GM21423 (cell line): ENCODE measurements around the gene SPACA6.
"Not testable (repeated sequence)": the region's sequence is repeated elsewhere in the genome, so short reads cannot be mapped to it uniquely, and the experiment has no call there.

Experiments
- ATAC-seq: cut with Tn5 transposase; IDR thresholded peaks from one replicate; pipeline ENCODE4 v1.9.1; 2021; ENCODE audit warnings: mild to moderate bottlenecking, moderate library complexity; ENCODE audit not compliant: unreplicated experiment

The SPACA6 gene

DNA sequence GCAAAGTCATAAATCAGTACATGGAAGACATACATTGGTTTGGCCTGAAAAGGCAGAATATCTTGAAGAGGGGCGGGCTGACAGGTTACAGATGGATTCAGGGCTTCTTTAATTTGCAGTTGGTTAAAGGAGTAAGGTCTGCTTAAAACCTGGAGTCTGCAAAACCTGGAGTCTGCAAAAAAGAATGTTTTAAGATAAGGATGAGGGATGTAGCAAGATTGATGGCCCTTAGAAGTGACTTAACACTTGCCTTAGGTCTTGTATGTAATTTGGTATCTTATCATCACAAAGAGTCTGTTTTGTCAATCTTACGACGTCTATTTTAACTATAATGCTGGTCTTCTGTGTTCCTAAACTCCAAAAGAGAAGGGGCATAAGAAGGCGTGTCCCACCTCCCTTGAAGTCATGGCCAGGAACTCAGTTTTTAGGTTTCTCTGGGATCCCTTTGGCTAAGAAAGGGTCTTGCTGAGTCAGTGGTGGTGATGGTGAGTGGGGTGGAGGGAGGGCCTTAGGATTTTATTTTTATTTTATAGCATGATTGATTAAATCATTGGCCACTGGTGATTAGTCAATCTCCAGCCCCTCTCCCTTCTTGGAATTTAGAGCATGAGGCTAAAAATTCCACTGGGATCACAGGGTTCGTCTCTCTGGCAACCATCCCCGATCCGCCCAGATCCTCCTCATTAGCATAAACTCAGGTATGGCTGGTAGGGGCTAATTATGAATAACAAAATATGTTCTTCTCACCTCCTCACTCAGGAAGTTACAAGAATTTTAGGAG, 40.8 kb downstream of the SPACA6 start:
- no peak for ATAC-seq

DNA sequence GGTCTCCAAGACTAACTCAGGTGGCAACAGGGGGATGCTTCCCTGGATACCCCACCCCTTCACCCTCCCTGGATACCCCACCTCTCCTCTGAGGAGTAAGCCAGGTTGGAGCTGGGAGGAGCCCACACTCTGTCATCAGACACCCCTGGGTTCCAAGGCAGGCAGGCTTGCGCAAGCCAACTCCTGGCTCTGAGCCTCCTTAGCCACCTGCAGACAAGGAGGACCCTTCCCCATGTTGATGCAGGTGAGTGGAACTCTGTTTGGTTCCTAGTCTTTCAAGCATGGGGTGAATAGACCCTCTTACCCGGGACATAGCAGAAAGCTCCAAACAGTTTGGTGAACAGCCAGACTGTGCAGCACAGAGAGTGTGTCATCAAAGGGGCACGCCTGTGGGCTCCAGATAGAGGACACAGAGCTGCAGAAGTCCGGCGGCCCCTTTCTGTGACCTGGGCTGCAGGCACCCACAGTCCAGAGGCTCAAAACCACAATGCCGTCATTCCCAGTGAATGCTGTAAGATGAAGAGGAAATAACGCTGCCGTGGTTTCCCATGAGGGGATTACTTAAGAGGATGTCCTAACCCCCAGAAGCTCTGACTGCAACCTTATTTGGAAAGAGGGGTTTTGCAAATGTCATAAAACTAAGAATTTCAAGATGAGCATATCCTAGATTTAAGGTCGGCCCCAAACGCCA, 42.8 kb downstream of the SPACA6 start:
- no peak for ATAC-seq

DNA sequence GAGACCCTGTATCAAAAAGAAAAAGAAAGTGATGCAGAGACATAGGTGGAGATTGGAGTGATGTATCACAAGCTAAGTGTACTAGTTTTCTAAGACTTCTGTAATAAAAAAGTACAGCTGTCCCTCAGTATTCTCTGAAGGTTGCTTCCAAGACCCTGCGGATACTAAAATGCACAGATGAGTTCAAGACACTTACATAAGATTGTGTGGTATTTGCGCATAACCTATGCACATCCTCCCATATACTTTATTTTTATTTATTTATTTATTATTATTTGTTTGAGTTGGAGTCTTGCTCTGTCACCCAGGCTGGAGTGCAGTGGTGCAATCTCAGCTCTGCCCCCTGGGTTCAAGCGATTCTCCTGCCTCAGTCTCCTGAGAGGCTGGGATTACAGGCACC, 44.3 kb downstream of the SPACA6 start:
- no peak for ATAC-seq

DNA sequence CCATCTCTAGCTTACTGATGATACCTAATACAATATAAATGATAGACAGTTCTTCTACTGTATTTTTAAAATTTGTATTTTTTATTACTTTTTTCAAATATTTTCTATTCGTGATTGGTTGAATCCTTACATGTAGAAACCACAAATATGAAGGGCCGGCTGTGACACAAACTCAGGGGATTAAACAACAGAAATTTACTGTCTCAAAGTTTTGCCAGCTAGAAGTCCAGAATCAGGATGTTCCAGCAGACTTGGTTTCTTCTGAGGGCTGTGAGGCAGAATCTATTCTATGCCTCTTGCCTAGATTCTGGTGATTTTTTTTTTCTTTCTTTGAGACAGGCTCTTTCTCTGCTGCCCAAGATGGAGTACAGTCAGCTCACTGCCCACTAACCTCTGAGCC, 44.8 kb downstream of the SPACA6 start:
- no peak for ATAC-seq

DNA sequence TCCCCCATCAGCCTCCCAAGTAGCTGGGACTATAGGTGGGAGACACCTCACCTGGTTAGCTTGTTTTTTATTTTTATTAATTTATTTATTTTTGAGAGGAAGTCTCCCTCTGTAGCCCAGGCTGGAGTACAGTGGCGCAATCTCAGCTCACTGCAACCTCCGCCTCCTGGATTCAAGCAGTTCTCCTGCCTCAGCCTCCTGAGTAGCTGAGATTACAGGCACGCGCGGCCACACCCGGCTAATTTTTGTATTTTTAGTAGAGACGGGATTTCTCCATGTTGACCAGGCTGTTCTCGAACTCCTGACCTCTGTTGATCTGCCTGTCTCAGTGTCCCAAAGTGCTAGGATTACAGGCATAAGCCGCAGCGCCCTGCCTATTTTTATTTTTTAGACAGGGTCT, 45.4 kb downstream of the SPACA6 start:
- not testable (repeated sequence) for ATAC-seq

- ATAC-seq, result no peak
Observed at GRCh38 chr19:51739466-51740213, 46.5 kb downstream of the SPACA6 start.

- no peak for ATAC-seq
Observed at GRCh38 chr19:51740356-51740755, 47.2 kb downstream of the SPACA6 start.

DNA sequence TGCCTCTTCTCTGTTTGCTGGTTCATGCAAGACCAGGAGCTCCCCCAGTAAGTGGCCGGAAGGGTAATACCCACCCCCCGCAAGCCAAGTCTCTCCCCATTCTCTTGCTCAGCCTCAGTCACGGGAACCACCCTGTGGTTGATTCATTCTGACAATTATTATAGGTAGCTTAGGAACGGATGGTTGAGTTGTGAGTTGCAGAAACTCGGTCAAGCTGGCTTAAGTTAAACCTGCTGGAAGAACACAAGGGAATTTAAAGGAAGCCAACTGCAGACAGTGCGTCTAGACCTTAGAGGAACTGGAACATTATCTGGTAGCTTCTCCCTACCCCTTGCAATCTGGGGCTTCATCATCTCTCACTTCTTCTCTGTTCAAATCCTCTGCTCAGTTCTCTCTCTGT, 49.7 kb downstream of the SPACA6 start:
- no peak for ATAC-seq

DNA sequence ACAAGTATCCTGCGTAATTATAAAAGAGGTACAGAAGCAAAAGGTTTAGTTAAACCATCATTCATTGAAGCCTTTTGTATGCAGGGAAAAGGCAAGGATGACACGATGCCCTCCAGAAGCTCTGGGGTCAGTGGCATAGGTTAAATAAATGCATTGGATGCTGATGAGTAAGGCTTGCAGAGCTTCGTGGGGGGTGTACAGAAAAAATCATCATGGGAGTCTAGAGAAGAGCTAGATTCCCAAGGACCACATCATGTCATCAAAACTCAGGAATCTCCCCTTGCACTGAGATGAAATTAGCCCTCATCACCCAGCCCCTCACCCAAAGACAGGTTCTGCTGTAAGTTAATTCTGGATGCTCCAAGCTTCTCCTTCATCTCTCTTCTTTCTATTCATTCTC, 50.3 kb downstream of the SPACA6 start:
- ATAC-seq, result no peak

DNA sequence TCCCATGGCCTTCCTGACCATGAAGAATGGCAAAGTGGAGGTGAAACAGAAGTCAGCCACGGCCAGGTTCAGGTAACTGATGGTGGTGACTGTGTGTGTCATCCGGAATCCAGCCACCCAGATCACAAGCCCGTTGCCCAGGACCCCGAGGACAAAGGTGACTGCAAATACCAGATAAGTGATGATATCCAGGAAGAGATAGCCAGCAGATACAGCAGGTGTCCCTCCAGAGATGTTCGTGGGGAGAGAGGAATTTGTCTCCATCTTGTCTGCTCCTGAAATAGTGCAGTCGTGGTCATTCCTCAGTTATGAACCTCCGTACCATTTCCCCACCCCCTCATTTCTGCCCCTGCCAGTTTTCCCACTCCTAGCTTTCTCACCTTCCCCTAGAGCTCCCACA, 53.6 kb downstream of the SPACA6 start:
- ATAC-seq, result no peak

DNA sequence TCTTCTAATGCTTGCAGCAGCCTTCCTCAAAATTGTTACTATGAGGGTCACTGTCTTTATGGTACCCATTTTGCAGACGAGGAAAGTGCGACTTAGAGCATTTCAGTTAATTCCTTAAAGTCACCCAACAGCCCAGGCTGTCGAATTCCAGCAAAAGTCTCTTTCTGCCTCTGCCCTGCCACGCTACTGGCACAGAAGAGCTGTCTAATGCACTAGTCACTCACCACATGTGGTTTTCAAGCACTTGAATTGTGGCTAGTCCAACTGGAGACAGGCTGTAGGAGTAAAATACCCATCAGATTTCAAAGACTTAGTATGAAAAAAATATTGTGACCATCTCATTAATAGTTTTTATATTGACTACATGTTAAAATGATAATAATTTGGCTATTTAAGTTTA, 56.8 kb downstream of the SPACA6 start:
- ATAC-seq, result no peak

DNA sequence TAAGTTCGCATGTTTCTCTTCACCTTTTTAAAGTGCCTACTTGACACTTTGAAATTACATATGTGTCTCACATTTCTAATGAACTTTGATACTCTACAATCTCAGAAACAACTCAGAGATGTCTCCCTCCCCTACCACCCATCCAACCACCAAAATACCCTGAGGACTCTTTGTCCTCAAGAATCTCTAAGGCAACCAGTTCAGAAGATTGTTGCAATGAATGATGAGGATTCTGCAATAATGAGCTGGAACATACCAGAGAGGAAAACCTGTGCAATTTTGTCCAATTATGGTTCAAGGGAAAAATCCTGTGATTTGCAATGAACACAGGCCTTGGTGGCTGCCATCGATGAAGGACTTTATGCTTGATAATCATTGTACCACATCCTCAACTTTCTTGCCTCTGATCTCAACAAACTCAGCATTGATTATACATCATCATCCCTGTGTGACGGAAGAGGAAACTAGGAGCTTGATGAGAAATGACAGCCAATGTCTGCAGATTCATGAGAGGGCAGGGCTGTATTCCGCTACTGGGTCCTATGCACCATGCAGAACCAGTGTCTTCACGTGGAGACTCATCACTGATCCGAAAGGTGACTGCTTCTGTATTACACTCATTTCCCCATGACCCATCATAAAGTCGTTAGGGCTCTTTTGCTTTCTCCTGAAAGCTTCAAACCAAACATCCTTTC, 57.4 kb downstream of the SPACA6 start:
- no peak for ATAC-seq

DNA sequence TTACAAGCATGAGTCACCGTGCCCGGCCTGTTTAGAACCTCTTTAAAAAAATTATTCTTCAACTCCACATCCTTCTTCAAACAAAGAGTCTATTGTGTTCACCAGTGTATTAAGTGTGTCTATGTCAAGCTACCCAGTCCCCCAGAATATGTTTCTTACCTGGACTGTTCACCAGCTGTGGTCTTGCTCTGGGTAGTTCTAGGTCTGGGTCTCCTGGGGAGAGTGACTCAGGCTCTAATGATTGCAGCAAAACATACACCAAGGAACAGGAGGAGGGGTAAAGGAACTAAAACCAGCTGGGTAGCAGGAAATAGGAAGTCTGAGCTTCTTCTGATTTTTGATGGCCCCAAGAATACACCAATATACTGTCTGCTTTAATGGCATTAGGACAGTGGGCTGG, 58.5 kb downstream of the SPACA6 start, which contains the start of gene FPR1:
FPR1 (minus strand) TSS at position 224 of the 400 bp plus-strand sequence. CDS start 4,884 bp downstream, outside the sequence.
- ATAC-seq, result no peak

- no peak for ATAC-seq
Observed at GRCh38 chr19:51754109-51754508, 61.0 kb downstream of the SPACA6 start.

GRCh38 chr19:51754770-51755169, 61.6 kb downstream of the SPACA6 start:
- ATAC-seq, result no peak
